Stimulated activated memory B cell treated with anti-CD40 and anti-IgM and Interleukin-4, amounts not matched to agents 10 μg/mL and 1 μg/mL and 100 μg/mL, for 72 hours (primary cell): ENCODE results near the gene PMPCA.
A peak's percentile ranks its signal among the peaks of the same experiment; 100 is the strongest.

Experiments used
- ATAC-seq: fragments of 150-1000 bp; cut with Tn5 transposase; 2 replicates; pipeline ENCODE4 v1.10.0; 2021
- H3K27ac Mint-ChIP-seq: one replicate; pipeline ENCODE4 v1.8.0; 2022; ENCODE audit warnings: mild to moderate bottlenecking, mixed read lengths
- H3K27me3 Mint-ChIP-seq: one replicate; pipeline ENCODE4 v1.8.0; 2022; ENCODE audit warnings: mixed read lengths
- H3K36me3 Mint-ChIP-seq: one replicate; pipeline ENCODE4 v1.8.0; 2022; ENCODE audit warnings: mixed read lengths
- H3K4me1 Mint-ChIP-seq: one replicate; pipeline ENCODE4 v1.8.0; 2022; ENCODE audit warnings: mixed read lengths
- H3K4me3 Mint-ChIP-seq: one replicate; pipeline ENCODE4 v1.8.0; 2022; ENCODE audit warnings: mild to moderate bottlenecking, moderate library complexity, mixed read lengths
- H3K9me3 Mint-ChIP-seq: one replicate; pipeline ENCODE4 v1.8.0; 2022; ENCODE audit warnings: mixed read lengths

Gene PMPCA

DNA sequence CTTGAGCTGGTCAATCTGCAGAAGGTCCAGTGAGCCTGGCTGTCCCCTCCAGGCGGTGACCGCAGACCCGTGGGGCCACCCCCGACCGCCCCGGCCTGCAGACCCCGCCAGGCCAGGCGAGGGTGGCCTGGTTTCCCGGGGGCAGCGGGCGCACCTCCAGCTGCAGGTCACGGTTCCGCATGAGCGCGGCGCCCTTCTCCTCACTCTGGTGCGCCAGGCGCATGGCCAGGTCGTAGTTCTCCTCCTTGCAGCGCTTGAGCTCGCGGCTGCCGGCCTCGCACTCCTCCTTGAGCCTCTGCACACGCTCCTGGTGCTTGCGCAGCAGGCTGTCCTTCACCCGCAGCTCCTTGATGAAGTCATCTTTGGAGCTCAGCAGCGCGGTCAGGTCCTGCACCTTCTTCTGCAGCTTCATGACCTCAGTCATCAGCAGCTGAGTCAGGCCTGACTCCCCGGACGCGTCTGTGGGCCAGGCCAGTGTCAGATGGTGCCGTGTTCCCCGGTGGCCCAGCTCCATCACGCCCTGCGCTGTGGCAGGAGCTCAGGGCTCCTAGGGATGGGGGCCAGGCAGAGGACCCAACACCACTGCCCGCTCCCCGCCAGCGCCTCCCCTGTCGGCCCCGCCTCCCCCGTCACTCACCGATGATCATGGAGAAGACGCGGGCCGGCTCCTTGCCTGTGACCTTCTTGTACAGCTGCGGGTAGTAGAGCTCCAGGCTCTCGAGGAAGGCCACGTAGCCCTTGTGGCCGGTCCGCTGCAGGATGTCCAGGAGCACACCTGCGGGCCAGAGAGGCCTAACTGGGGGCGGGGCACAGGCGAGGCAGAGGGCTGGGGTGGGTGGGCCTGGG is 39.5 kb upstream of the PMPCA start:
- no peaks in the 10 kb centered on the region for H3K27me3 Mint-ChIP-seq
- peaks cover 17% of the 10 kb centered on the region for H3K36me3 Mint-ChIP-seq
- H3K9me3 Mint-ChIP-seq = no peaks in the 10 kb centered on the region
- no peak for ATAC-seq
- H3K27ac Mint-ChIP-seq = no peak overlapping the region
- H3K4me3 Mint-ChIP-seq = no peak overlapping the region
- peaks cover 19% of the 10 kb centered on the region for H3K4me1 Mint-ChIP-seq

DNA sequence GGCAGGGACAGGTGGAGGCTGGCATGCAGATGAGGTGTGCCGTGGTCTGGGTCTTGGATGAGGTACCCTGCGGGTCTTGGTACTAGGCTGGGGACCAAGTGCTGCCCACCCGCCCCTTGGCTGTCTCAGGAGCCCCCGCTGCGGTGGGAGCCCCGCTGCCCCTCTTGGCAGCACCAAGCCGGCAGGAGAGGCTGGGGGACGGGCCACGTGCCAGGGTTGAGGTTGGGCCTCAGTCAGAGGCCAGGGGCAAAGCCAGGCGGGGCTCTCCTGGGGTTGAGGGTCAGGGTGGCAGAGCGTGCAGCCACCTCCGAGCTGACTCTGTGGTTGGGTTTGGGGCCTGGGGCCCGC is 39.0 kb upstream of the PMPCA start:
- H3K27ac Mint-ChIP-seq = no peak overlapping the region
- ATAC-seq = no peak
- no peaks in the 10 kb centered on the region for H3K27me3 Mint-ChIP-seq
- H3K9me3 Mint-ChIP-seq = no peaks in the 10 kb centered on the region
- H3K4me3 Mint-ChIP-seq = no peak overlapping the region
- H3K36me3 Mint-ChIP-seq = peaks cover 19% of the 10 kb centered on the region
- peaks cover 13% of the 10 kb centered on the region for H3K4me1 Mint-ChIP-seq

DNA sequence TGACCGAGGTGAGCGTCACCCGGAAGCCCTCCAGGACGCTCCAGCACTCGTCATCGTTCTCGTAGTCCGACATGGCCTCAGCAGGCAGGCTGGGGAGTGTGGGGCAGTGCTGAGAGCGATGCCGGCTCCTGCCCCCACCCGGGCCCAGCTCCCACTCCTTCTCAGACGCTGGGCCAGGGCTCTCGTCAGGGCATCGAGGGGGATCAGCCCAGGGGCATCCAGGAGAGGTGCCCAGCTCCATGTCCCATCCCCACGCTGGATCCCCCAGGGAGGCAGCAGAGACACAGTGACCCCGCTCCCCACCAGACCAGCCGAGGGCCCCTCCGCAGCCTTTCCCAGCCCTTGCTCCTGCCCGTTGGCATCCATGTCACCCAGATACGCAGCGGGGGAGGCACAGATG is 38.5 kb upstream of the PMPCA start:
- H3K27ac Mint-ChIP-seq = peak overlapping the region; percentile 53
- H3K9me3 Mint-ChIP-seq = no peaks in the 10 kb centered on the region
- peaks cover 19% of the 10 kb centered on the region for H3K36me3 Mint-ChIP-seq

DNA sequence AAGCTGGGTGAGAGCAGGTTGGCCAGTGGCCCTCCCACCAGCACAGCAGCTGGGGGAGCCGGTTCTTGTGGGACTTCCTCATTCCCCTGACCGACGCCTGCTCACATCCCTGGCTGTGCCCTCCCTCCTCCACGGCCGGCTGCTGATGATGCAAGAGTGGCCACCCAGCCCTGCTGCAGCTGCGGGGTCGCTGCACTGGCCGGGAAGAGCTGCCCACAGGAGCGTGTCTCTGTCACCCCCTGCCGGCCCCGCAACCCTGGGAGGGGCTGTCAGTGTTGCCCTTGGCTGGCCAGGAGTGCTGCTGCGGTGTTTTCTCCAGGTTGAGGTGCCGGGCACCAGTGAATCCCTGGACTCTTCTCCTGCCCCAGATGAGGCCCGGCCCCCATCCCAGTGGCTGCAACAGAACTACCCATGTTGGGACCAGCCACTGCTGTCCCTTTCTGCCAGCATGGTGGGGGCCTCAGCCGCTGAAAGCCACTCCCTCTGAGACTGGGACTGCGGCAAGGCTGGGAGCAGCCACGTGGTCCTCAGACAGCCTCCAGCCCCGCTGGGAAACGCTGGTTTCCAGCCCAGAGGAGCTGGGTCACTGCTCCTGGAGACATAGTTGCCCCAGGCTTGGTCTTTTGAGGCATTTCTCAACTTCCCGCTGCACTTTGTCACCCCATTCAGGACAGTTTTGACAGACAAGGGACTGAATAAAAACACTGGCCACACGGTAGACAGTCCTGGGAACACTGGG is 37.7 kb upstream of the PMPCA start:
- Mint-ChIP-seq H3K27ac (peak overlapping the region; percentile 53), H3K4me3 (peak overlapping the region; percentile 72), H3K4me1 (peaks cover 13% of the 10 kb centered on the region), H3K9me3 (no peaks in the 10 kb centered on the region), H3K27me3 (no peaks in the 10 kb centered on the region), H3K36me3 (peaks cover 19% of the 10 kb centered on the region)
- peak; percentile 29 for ATAC-seq

More for the DNA sequence above, 38.5 kb upstream of the PMPCA start:
- Mint-ChIP-seq H3K27me3 (no peaks in the 10 kb centered on the region), H3K4me1 (peaks cover 13% of the 10 kb centered on the region), H3K4me3 (peak overlapping the region; percentile 72)
- ATAC-seq = no peak

DNA sequence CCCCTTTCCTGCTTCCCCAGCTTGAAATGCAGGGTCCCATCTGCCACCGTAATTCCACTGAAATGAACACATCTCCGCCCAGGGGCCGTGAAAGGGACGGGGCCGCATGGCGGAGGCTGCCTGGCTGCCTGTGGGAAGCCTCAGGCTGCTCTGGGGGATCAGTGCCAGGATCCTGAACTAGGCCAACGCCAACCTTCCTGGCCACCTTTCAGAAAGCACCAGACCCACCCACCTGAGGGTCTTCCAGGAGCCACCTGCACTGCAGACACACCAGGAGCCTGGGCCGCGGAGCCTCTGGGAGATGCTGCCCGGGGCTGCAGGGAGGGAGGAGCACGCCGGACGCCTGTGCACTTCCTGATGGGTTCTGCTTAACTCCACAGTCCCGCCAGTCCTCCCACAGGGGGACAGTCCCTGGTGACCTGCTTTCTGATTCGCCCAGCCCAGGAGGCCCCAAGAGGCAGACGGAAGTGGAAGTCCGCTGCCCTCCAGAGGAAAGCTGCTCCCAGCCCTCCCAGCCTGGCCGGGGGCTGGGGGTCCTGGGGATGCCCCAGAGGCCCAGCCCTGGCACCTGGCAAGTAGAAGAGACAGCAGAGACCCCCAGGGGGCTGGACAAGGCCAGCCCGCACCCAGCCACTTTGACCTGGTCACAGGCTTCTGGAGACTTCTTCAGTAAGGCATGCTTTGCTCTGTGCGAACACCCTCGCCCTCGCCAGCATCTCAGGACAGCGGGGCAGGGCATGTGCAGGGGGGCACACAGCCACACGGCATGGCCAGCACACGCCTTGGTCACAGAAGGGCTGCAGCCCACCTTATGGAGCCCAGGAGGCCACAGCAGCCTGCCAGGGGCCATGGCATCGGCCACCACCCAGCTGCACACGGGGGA is 36.9 kb upstream of the PMPCA start, which contains the start of gene CARD9:
Gene CARD9, minus strand, starts transcription at position 370 of the 883 bp plus-strand sequence. CDS start 1,591 bp downstream, outside the sequence.
- Mint-ChIP-seq H3K27ac (peak within 1 kb of the TSS; percentile 53), H3K27me3 (no peaks in the 10 kb centered on the region), H3K9me3 (no peaks in the 10 kb centered on the region), H3K36me3 (peaks cover 20% of the 10 kb centered on the region), H3K4me1 (peaks cover 13% of the 10 kb centered on the region), H3K4me3 (peak within 1 kb of the TSS; percentile 72)
- peak; percentile 58 for ATAC-seq

DNA sequence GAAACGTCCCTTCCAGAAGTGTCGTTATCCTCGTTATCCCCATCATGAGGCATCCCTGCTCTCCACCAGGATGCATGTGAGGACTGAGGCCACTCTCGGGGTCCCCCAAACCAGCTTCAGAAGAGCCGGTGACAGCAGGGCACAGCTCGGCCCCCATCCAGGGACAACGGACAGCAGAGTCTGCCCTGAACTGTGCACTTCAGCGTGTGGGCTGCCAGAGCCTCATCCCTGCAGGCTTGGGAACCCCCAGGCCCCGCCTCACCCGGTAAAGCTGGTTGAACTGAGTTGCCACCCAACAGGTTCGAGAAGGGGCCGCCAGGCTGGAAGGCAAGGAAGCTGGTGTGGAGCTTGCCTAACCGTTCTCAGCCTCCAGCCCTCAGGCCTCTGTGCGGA is 36.3 kb upstream of the PMPCA start:
- H3K27ac Mint-ChIP-seq = no peak overlapping the region
- no peak overlapping the region for H3K4me3 Mint-ChIP-seq

DNA sequence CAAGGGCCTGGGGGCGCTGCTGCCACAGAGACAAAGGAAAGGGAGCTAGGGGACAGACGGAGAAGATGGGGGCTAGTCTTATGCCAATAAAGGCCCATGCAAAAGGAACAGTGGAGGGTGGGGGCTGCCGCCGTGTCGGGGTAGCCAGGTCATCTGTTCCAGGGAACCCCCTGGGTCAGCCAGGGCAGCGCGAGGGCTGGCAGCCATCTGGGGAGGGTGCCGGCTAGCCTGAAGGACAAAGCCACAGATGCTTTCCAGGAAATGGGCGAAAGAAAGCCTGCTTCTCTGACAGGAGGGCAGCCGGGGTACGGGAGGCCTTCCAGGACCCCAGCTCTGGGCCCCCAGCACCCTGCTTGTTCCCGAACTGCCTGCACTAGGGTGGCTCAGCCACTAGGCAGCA is 35.4 kb upstream of the PMPCA start:
- H3K9me3 Mint-ChIP-seq = no peaks in the 10 kb centered on the region
- H3K27ac Mint-ChIP-seq = no peak overlapping the region
- H3K4me3 Mint-ChIP-seq = no peak overlapping the region
- no peak for ATAC-seq
- H3K36me3 Mint-ChIP-seq = peaks cover 31% of the 10 kb centered on the region
- H3K4me1 Mint-ChIP-seq = peaks cover 13% of the 10 kb centered on the region
- no peaks in the 10 kb centered on the region for H3K27me3 Mint-ChIP-seq

More for the DNA sequence above, 36.3 kb upstream of the PMPCA start:
- H3K9me3 Mint-ChIP-seq = no peaks in the 10 kb centered on the region
- peaks cover 13% of the 10 kb centered on the region for H3K4me1 Mint-ChIP-seq
- H3K27me3 Mint-ChIP-seq = no peaks in the 10 kb centered on the region
- no peak for ATAC-seq
- H3K36me3 Mint-ChIP-seq = peaks cover 25% of the 10 kb centered on the region

DNA sequence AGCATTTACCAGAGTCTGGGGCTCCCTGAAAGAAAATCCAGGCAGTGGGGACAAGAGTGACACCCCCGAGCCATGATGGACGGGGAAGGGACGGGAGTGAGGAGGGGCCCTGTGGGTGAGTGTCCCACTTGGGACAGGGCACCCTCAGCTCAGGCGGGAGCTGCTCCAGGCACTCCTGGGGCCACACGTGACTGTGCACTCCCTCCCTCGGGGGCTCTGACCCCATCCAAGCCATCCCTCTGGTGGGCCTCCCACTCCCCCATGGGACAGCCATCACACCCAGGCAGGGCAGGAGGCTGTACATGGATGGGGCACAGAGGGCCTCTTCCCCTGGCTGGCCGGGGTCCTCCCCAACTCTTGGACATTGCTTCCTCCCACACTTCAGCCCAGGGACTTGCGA is 34.0 kb upstream of the PMPCA start:
- H3K27ac Mint-ChIP-seq = no peak overlapping the region
- H3K27me3 Mint-ChIP-seq = no peaks in the 10 kb centered on the region
- H3K4me1 Mint-ChIP-seq = peaks cover 13% of the 10 kb centered on the region
- H3K36me3 Mint-ChIP-seq = peaks cover 31% of the 10 kb centered on the region
- no peaks in the 10 kb centered on the region for H3K9me3 Mint-ChIP-seq
- H3K4me3 Mint-ChIP-seq = no peak overlapping the region
- no peak for ATAC-seq

DNA sequence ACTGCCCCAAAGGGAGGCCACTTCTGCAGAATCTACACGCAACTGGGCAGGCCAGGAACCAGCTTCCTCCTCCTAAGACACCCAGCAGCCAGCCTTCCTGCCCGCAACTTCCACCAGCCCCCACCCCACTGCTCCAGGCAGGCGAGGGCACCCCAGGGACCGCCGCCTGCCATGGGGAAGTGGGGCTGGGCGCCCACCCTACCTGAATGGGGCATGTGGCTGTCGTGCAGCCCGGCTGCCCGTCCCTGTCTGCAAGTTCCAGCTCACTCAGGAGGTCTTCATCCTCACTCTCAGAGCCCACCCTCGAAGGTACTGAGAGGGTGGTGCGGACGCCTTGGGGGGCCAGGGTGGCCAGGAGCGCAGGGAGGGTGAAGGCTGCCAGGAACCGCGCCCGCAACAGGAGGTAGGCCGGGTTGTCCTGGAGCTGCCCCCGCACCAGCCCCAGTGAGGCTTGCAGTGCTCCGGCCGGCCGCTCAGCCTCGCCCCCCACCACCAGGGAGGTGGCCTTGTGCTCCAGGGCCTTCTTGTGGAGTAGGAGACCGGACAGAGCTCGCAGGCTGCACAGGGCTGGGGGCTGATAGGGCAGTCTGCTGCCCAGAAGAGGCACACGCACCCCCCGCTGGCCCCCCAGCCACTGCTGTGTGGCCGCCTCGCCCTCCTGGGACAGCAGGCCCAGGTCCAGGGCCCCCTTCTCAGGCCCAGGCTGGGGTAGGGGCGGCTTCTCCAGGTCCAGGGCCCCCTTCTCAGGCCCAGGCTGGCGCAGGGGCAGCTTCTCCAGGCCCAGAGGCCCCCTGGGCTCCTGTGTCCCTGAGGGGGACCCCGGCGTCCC is 32.9 kb upstream of the PMPCA start:
- Mint-ChIP-seq H3K27me3 (no peaks in the 10 kb centered on the region), H3K4me1 (peaks cover 8% of the 10 kb centered on the region), H3K27ac (no peak overlapping the region), H3K9me3 (no peaks in the 10 kb centered on the region), H3K4me3 (no peak overlapping the region), H3K36me3 (peaks cover 31% of the 10 kb centered on the region)
- no peak for ATAC-seq

DNA sequence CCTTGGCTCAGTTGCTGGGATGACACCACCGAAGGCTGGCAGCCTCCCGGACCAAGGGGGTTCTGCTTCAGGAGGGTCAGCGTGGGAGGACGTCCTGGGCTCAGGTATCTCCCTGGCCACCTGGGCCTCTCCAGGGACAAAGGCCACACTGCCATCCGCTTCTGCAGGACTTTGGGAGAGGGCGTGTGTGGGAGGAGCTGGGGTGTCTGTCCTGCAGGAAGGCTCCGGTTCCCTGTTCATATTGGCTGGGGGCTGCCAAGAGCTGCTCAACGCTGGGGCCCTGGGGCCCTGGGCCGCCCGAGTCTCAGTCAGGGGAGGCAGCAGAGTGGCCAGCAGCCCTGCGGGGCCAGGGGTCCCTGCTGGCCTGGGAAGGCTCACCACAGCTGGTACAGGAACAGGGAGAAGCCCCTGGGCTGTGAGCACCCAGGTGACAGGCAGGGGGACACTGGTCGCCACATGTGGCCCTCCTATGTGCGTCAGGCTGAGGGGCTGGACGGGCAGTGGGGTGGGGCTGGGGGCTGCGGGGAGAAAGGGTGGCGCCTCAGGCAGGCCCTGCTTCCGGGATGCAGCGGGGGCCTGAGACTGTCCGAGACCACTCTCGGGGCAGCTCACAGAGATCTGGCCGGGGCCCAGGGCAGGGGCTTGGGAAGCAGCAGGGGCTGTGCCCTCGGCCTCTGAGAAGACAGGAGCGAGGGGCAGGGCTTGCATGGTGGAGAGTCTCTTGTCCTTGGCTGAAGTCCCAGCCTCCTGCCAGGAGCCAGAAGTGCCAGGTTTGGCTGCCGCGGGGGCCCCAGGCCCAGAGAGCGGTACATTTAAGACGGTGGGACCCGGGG is 32.1 kb upstream of the PMPCA start:
- Mint-ChIP-seq H3K27me3 (no peaks in the 10 kb centered on the region), H3K36me3 (peaks cover 33% of the 10 kb centered on the region), H3K4me1 (peaks cover under 1% of the 10 kb centered on the region), H3K27ac (no peak overlapping the region), H3K9me3 (no peaks in the 10 kb centered on the region), H3K4me3 (no peak overlapping the region)
- no peak for ATAC-seq

DNA sequence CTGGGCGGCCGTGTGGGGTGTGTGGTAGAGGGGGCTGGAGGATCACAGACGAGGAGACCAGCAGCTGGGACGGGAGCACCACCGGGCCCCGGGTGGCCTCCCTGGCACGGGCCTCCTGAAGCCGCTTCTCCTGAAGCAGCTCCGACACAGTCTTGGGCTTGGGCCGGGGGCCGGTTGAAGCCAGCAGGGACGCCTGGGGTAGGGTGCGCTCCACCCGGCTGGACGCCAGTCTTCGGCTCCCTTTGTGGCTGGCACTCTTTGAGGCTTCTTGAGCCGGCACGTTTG is 31.5 kb upstream of the PMPCA start:
- Mint-ChIP-seq H3K9me3 (no peaks in the 10 kb centered on the region), H3K4me1 (no peaks in the 10 kb centered on the region), H3K27ac (no peak overlapping the region), H3K27me3 (no peaks in the 10 kb centered on the region), H3K4me3 (no peak overlapping the region), H3K36me3 (peaks cover 38% of the 10 kb centered on the region)
- ATAC-seq = no peak

DNA sequence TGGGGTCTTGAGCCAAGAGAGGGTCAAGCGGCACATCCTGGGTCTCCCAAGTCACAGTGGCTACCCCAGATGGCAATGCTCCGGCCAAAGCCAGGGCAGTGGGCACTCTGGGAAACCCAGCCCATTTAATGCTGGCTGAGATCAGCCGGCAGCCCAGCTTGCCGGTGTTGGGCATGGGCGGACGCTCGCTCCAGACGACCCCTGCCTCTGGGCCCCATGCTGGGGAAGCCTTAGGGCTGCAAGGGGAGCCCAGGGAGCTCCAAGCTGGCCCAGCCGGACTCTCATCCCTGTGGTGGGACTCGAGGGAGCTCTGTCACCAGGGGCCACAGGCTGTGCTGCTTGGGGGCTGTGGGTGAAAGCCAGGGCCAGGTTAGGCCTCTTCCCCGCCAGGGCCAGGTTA is 31.1 kb upstream of the PMPCA start:
- no peaks in the 10 kb centered on the region for H3K27me3 Mint-ChIP-seq
- H3K4me3 Mint-ChIP-seq = no peak overlapping the region
- no peak for ATAC-seq
- no peak overlapping the region for H3K27ac Mint-ChIP-seq
- H3K4me1 Mint-ChIP-seq = no peaks in the 10 kb centered on the region
- peaks cover 39% of the 10 kb centered on the region for H3K36me3 Mint-ChIP-seq
- H3K9me3 Mint-ChIP-seq = no peaks in the 10 kb centered on the region

DNA sequence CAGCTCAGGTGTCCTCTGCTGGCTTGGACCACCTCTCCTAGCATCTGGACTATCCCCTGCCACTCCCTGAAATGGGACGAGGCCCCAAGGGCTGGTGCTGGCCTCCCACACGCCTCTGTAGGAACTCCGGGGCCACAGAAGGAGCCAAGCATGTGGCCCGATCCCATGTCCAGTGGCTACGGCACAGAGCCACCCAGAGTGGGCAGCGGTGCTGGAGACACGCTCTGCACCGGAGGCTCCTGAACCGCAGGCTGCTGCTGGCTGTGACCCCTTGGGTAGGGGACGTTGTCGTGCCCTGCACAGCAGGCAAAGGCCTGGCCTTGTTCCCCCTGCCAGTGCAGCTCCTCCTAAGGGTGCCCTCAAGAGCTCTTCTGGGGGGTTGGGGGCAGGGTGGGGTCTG is 30.6 kb upstream of the PMPCA start:
- no peak overlapping the region for H3K4me3 Mint-ChIP-seq
- H3K27me3 Mint-ChIP-seq = no peaks in the 10 kb centered on the region
- no peaks in the 10 kb centered on the region for H3K9me3 Mint-ChIP-seq
- no peak for ATAC-seq
- no peak overlapping the region for H3K27ac Mint-ChIP-seq
- H3K4me1 Mint-ChIP-seq = no peaks in the 10 kb centered on the region
- H3K36me3 Mint-ChIP-seq = peaks cover 39% of the 10 kb centered on the region

DNA sequence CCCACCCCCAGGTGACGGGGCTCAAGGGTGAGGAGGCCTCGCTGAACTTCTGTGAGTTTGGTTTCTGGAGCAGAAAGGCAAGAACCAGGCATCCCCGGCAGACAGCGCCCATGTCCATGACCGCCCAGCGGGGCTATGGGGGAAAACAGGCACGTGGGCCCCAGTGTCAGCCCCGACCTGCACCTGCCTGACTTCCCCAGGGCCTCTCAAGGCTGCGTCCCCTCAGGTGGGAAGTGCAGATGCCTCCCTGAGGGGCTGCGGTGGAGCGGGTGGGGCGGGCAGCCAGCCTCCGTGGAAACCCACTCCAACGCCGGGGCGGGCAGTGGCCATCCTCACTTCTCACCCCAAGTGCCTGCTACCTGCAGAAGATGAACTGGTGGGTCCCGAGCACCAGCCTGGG is 30.1 kb upstream of the PMPCA start:
- H3K4me3 Mint-ChIP-seq = no peak overlapping the region
- no peaks in the 10 kb centered on the region for H3K9me3 Mint-ChIP-seq
- no peak for ATAC-seq
- H3K36me3 Mint-ChIP-seq = peaks cover 40% of the 10 kb centered on the region
- no peak overlapping the region for H3K27ac Mint-ChIP-seq
- no peaks in the 10 kb centered on the region for H3K27me3 Mint-ChIP-seq
- no peaks in the 10 kb centered on the region for H3K4me1 Mint-ChIP-seq
